ENCODE results near the gene FAIM.
A peak's percentile ranks its signal among the peaks of the same experiment; 100 is the strongest.
"Not testable (repeated sequence)": the region's sequence is repeated elsewhere in the genome, so short reads cannot be mapped to it uniquely, and the experiment has no call there.

FAIM gene

GRCh38 chr3:138591392-138591791, 17.2 kb upstream of the FAIM start:
- H3K27me3 ChIP-seq (ENCODE audit: control insufficient read depth, insufficient read depth, low read length), result no peaks in the 10 kb centered on the region
- no peak overlapping the region for H3K27ac ChIP-seq (ENCODE audit: low read depth, low read length)
- H3K4me3 ChIP-seq (ENCODE audit: low read length), result no peak overlapping the region
- H3K4me1 ChIP-seq (ENCODE audit: control insufficient read depth, insufficient read depth, low read length), result no peaks in the 10 kb centered on the region
- no peaks in the 10 kb centered on the region for H3K36me3 ChIP-seq (ENCODE audit: control insufficient read depth, insufficient read depth, low read length)
- no peak overlapping the region for H3K9ac ChIP-seq (ENCODE audit: low read length)

GRCh38 chr3:138593488-138594149, 15.0 kb upstream of the FAIM start:
- Histone ChIP-seq H3K27ac (ENCODE audit: low read depth, low read length) (peak overlapping the region; percentile 89), H3K4me3 (ENCODE audit: low read length) (peak overlapping the region; percentile 94), H3K4me1 (ENCODE audit: control insufficient read depth, insufficient read depth, low read length) (no peaks in the 10 kb centered on the region)

GRCh38 chr3:138594150-138594934, 14.2 kb upstream of the FAIM start, which contains the start of gene CEP70:
Gene CEP70, minus strand, starts transcription at chr3:138594260. Its CDS starts 21,333 bp downstream, at chr3:138572927.
- Histone ChIP-seq H3K4me1 (ENCODE audit: control insufficient read depth, insufficient read depth, low read length) (no peaks in the 10 kb centered on the region), H3K4me3 (ENCODE audit: low read length) (peak within 1 kb of the TSS; percentile 94), H3K27me3 (ENCODE audit: control insufficient read depth, insufficient read depth, low read length) (no peaks in the 10 kb centered on the region), H3K9ac (ENCODE audit: low read length) (peak within 1 kb of the TSS; percentile 69), H3K36me3 (ENCODE audit: control insufficient read depth, insufficient read depth, low read length) (no peaks in the 10 kb centered on the region), H3K27ac (ENCODE audit: low read depth, low read length) (peak within 1 kb of the TSS; percentile 89)

More at GRCh38 chr3:138593488-138594149, 15.0 kb upstream of the FAIM start:
- Histone ChIP-seq H3K9ac (ENCODE audit: low read length) (peak overlapping the region; percentile 43), H3K36me3 (ENCODE audit: control insufficient read depth, insufficient read depth, low read length) (no peaks in the 10 kb centered on the region), H3K27me3 (ENCODE audit: control insufficient read depth, insufficient read depth, low read length) (no peaks in the 10 kb centered on the region)

- no peaks in the 10 kb centered on the region for H3K27me3 ChIP-seq (ENCODE audit: control insufficient read depth, insufficient read depth, low read length)
- H3K9ac ChIP-seq (ENCODE audit: low read length), result no peak overlapping the region
- H3K36me3 ChIP-seq (ENCODE audit: control insufficient read depth, insufficient read depth, low read length), result no peaks in the 10 kb centered on the region
- H3K4me3 ChIP-seq (ENCODE audit: low read length), result peak overlapping the region; percentile 94
- H3K4me1 ChIP-seq (ENCODE audit: control insufficient read depth, insufficient read depth, low read length), result no peaks in the 10 kb centered on the region
- peak overlapping the region; percentile 16 for H3K27ac ChIP-seq (ENCODE audit: low read depth, low read length)
Observed at GRCh38 chr3:138594935-138595610, 13.5 kb upstream of the FAIM start.

GRCh38 chr3:138597186-138597976, 11.2 kb upstream of the FAIM start:
- H3K36me3 ChIP-seq (ENCODE audit: control insufficient read depth, insufficient read depth, low read length); H3K4me1 ChIP-seq (ENCODE audit: control insufficient read depth, insufficient read depth, low read length); H3K4me3 ChIP-seq (ENCODE audit: low read length); H3K27ac ChIP-seq (ENCODE audit: low read depth, low read length); H3K27me3 ChIP-seq (ENCODE audit: control insufficient read depth, insufficient read depth, low read length); H3K9ac ChIP-seq (ENCODE audit: low read length): not testable (repeated sequence)

GRCh38 chr3:138598534-138598933, 10.0 kb upstream of the FAIM start:
- Histone ChIP-seq H3K4me3 (ENCODE audit: low read length) (no peak overlapping the region), H3K9ac (ENCODE audit: low read length) (no peak overlapping the region), H3K36me3 (ENCODE audit: control insufficient read depth, insufficient read depth, low read length) (no peaks in the 10 kb centered on the region), H3K27me3 (ENCODE audit: control insufficient read depth, insufficient read depth, low read length) (no peaks in the 10 kb centered on the region), H3K27ac (ENCODE audit: low read depth, low read length) (no peak overlapping the region), H3K4me1 (ENCODE audit: control insufficient read depth, insufficient read depth, low read length) (no peaks in the 10 kb centered on the region)

GRCh38 chr3:138600100-138600745, 8.3 kb upstream of the FAIM start:
- H3K27me3 ChIP-seq (ENCODE audit: control insufficient read depth, insufficient read depth, low read length), result no peaks in the 10 kb centered on the region
- no peak overlapping the region for H3K9ac ChIP-seq (ENCODE audit: low read length)
- no peak overlapping the region for H3K27ac ChIP-seq (ENCODE audit: low read depth, low read length)
- H3K4me1 ChIP-seq (ENCODE audit: control insufficient read depth, insufficient read depth, low read length), result no peaks in the 10 kb centered on the region
- H3K4me3 ChIP-seq (ENCODE audit: low read length), result no peak overlapping the region
- no peaks in the 10 kb centered on the region for H3K36me3 ChIP-seq (ENCODE audit: control insufficient read depth, insufficient read depth, low read length)

- H3K27ac ChIP-seq (ENCODE audit: low read depth, low read length); H3K4me3 ChIP-seq (ENCODE audit: low read length); H3K4me1 ChIP-seq (ENCODE audit: control insufficient read depth, insufficient read depth, low read length); H3K27me3 ChIP-seq (ENCODE audit: control insufficient read depth, insufficient read depth, low read length); H3K36me3 ChIP-seq (ENCODE audit: control insufficient read depth, insufficient read depth, low read length); H3K9ac ChIP-seq (ENCODE audit: low read length): not testable (repeated sequence)
Observed at GRCh38 chr3:138601661-138602060, 6.9 kb upstream of the FAIM start.

- H3K4me1 ChIP-seq (ENCODE audit: control insufficient read depth, insufficient read depth, low read length); H3K27me3 ChIP-seq (ENCODE audit: control insufficient read depth, insufficient read depth, low read length); H3K27ac ChIP-seq (ENCODE audit: low read depth, low read length); H3K9ac ChIP-seq (ENCODE audit: low read length); H3K4me3 ChIP-seq (ENCODE audit: low read length); H3K36me3 ChIP-seq (ENCODE audit: control insufficient read depth, insufficient read depth, low read length): not testable (repeated sequence)
Observed at GRCh38 chr3:138604106-138604595, 4.4 kb upstream of the FAIM start.

GRCh38 chr3:138609898-138610266, 1.3 kb downstream of the FAIM start:
- Histone ChIP-seq H3K9ac (ENCODE audit: low read length) (no peak overlapping the region), H3K27me3 (ENCODE audit: control insufficient read depth, insufficient read depth, low read length) (no peaks in the 10 kb centered on the region), H3K36me3 (ENCODE audit: control insufficient read depth, insufficient read depth, low read length) (no peaks in the 10 kb centered on the region), H3K4me1 (ENCODE audit: control insufficient read depth, insufficient read depth, low read length) (no peaks in the 10 kb centered on the region), H3K27ac (ENCODE audit: low read depth, low read length) (peak overlapping the region; percentile 97), H3K4me3 (ENCODE audit: low read length) (peak overlapping the region; percentile 95)

GRCh38 chr3:138615462-138615861, 6.9 kb downstream of the FAIM start:
- no peak overlapping the region for H3K27ac ChIP-seq (ENCODE audit: low read depth, low read length)
- no peaks in the 10 kb centered on the region for H3K4me1 ChIP-seq (ENCODE audit: control insufficient read depth, insufficient read depth, low read length)
- H3K4me3 ChIP-seq (ENCODE audit: low read length), result no peak overlapping the region
- no peak overlapping the region for H3K9ac ChIP-seq (ENCODE audit: low read length)
- H3K36me3 ChIP-seq (ENCODE audit: control insufficient read depth, insufficient read depth, low read length), result no peaks in the 10 kb centered on the region
- H3K27me3 ChIP-seq (ENCODE audit: control insufficient read depth, insufficient read depth, low read length), result no peaks in the 10 kb centered on the region

Data from rectal smooth muscle tissue (tissue), 1 donor.